ENCODE measurements around the gene GRHL3. TPM values are rescaled to one million over a fixed set of nuclear protein-coding genes. Genes with fewer than 3 reads are reported as not detected.

GRHL3 gene
- total and polyA plus RNA-seq, 2 donors (not counting 3 experiments of a cell fraction or from before 2014, with no cell fraction given): not detected

GRCh38 chr1:24392604-24392946 lies 73.4 kb downstream of the GRHL3 start:
- H3K4me2 ChIP-seq (ENCODE audit: insufficient read depth, low read length): no peak overlapping the region
- no peaks in the 10 kb centered on the region for H3K9me1 ChIP-seq (replicated peaks; ENCODE audit: control insufficient read depth, extremely low read depth, insufficient read depth, low read length)
- no peaks in the 10 kb centered on the region for H4K20me1 ChIP-seq (replicated peaks; ENCODE audit: control insufficient read depth, extremely low read depth, insufficient read depth, low read length)
- POLR2A ChIA-PET: interaction anchor here (0.6 to 1.9 kb wide), 3 partner anchors 23 to 191 kb away, joined by 6 read pairs; partner anchors contain the start of gene NIPAL3
- dilution Hi-C loops (cut with MboI; ENCODE audit: extremely low pct_ligation_motif_present, low sequenced_read_pairs) (no loop called here), intact Hi-C loops (cut with micrococcal nuclease) (loop anchor here (1.0 to 5.0 kb wide), 3 partner anchors 23 to 435 kb away; partner anchors contain the start of genes NIPAL3 and PNRC2)
- peaks cover 40% of the 10 kb centered on the region for H3K4me1 ChIP-seq (ENCODE audit: control insufficient read depth, extremely low read depth, insufficient read depth, low read length)
- no peaks in the 10 kb centered on the region for H3K9me3 ChIP-seq (replicated peaks; ENCODE audit: control insufficient read depth, insufficient read depth, low read length)
- H3K27me3 ChIP-seq (ENCODE audit: control insufficient read depth in 2 of 2, insufficient read depth in 2 of 2, low read length in 2 of 2): no peaks in the 10 kb centered on the region
- no peak for DNase-seq (ENCODE audit: low read depth, low spot score)
- BruUV-seq (replicated peaks): no TSS peak
- no peaks in the 10 kb centered on the region for H3K36me3 ChIP-seq (ENCODE audit: control insufficient read depth in 2 of 2, extremely low read depth in 1 of 2, insufficient read depth in 2 of 2, low read length in 2 of 2)
- no peak overlapping the region for H3K9ac ChIP-seq (replicated peaks; ENCODE audit: extremely low read depth, insufficient read depth, low read length)
- H3K4me3 ChIP-seq (replicated peaks in 1 of 3; ENCODE audit: insufficient read depth in 1 of 3, low read depth in 1 of 3, low read length in 3 of 3): no peak overlapping the region
- no peak for FAIRE-seq
- TF ChIP-seq FOS (IDR thresholded peaks at IDR 0.05; ENCODE audit: borderline replicate concordance, insufficient read depth, low read length): no peak
- TF ChIP-seq CTCF (IDR thresholded peaks at IDR 0.05; ENCODE audit: extremely low read depth in 1 of 2, insufficient read depth in 1 of 2, low read depth in 1 of 2, low read length in 2 of 2): peak in 1 of 2 donors; percentile 7
- no peak overlapping the region for H2AFZ ChIP-seq (ENCODE audit: low read depth, low read length)
- no peak overlapping the region for H3K27ac ChIP-seq (ENCODE audit: insufficient read depth, low read depth, low read length)
- CTCF ChIA-PET: interaction anchor here (0.6 to 6.7 kb wide), 43 partner anchors 8 to 773 kb away, joined by 3 to 736 read pairs (median 5); partner anchors contain the start of genes IFNLR1, MYOM3, NIPAL3 and STPG1
- H3K79me2 ChIP-seq (ENCODE audit: control insufficient read depth, insufficient read depth, low read length): no peaks in the 10 kb centered on the region

- no peaks in the 10 kb centered on the region for H3K27me3 ChIP-seq (ENCODE audit: control insufficient read depth in 2 of 2, insufficient read depth in 2 of 2, low read length in 2 of 2)
- DNase-seq (ENCODE audit: low read depth, low spot score) (peak; percentile 10), FAIRE-seq (no peak)
- dilution Hi-C loops (cut with MboI; ENCODE audit: extremely low pct_ligation_motif_present, low sequenced_read_pairs) (no loop called here), intact Hi-C loops (cut with micrococcal nuclease) (loop anchor here (1.0 to 5.0 kb wide), 3 partner anchors 22 to 436 kb away; partner anchors contain the start of genes NIPAL3 and PNRC2)
- TF ChIP-seq POLR2AphosphoS5 (IDR thresholded peaks at IDR 0.05; ENCODE audit: insufficient read depth, low read depth, low read length) (no peak), EZH2 (IDR thresholded peaks at IDR 0.05; ENCODE audit: borderline replicate concordance, low read depth, low read length, severe bottlenecking) (no peak), POLR2A (IDR thresholded peaks at IDR 0.05; ENCODE audit: low read depth, low read length) (no peak), CTCF (IDR thresholded peaks at IDR 0.05; ENCODE audit: extremely low read depth in 1 of 2, insufficient read depth in 1 of 2, low read depth in 1 of 2, low read length in 2 of 2) (no peak), FOS (IDR thresholded peaks at IDR 0.05; ENCODE audit: borderline replicate concordance, insufficient read depth, low read length) (no peak), GATA2 (IDR thresholded peaks at IDR 0.05; ENCODE audit: insufficient read depth, insufficient read length, low read depth, low read length) (no peak), MAX (IDR thresholded peaks at IDR 0.05; ENCODE audit: insufficient read depth, insufficient read length) (no peak), MYC (IDR thresholded peaks at IDR 0.05; ENCODE audit: low read depth, low read length) (no peak), JUN (IDR thresholded peaks at IDR 0.05; ENCODE audit: borderline replicate concordance, insufficient read depth, insufficient read length, low read depth) (no peak)
- H3K9ac ChIP-seq (replicated peaks; ENCODE audit: extremely low read depth, insufficient read depth, low read length): no peak overlapping the region
- no peak overlapping the region for H3K4me3 ChIP-seq (replicated peaks in 1 of 3; ENCODE audit: insufficient read depth in 1 of 3, low read depth in 1 of 3, low read length in 3 of 3)
- peaks cover 40% of the 10 kb centered on the region for H3K4me1 ChIP-seq (ENCODE audit: control insufficient read depth, extremely low read depth, insufficient read depth, low read length)
- H3K4me2 ChIP-seq (ENCODE audit: insufficient read depth, low read length): peak overlapping the region; percentile 5
- no TSS peak for BruUV-seq (replicated peaks)
- no peaks in the 10 kb centered on the region for H3K36me3 ChIP-seq (ENCODE audit: control insufficient read depth in 2 of 2, extremely low read depth in 1 of 2, insufficient read depth in 2 of 2, low read length in 2 of 2)
- no peaks in the 10 kb centered on the region for H3K9me1 ChIP-seq (replicated peaks; ENCODE audit: control insufficient read depth, extremely low read depth, insufficient read depth, low read length)
- no peak overlapping the region for H3K27ac ChIP-seq (ENCODE audit: insufficient read depth, low read depth, low read length)
- no peaks in the 10 kb centered on the region for H3K79me2 ChIP-seq (ENCODE audit: control insufficient read depth, insufficient read depth, low read length)
- CTCF ChIA-PET: interaction anchor here (0.6 to 6.7 kb wide), 41 partner anchors 7 to 772 kb away, joined by 3 to 736 read pairs (median 5); partner anchors contain the start of genes IFNLR1, NIPAL3 and STPG1
- H2AFZ ChIP-seq (ENCODE audit: low read depth, low read length): no peak overlapping the region
- POLR2A ChIA-PET: interaction anchor here (0.9 to 1.9 kb wide), 2 partner anchors 22 to 190 kb away, joined by 4 to 6 read pairs; partner anchors contain the start of gene NIPAL3
- no peaks in the 10 kb centered on the region for H3K9me3 ChIP-seq (replicated peaks; ENCODE audit: control insufficient read depth, insufficient read depth, low read length)
- no peaks in the 10 kb centered on the region for H4K20me1 ChIP-seq (replicated peaks; ENCODE audit: control insufficient read depth, extremely low read depth, insufficient read depth, low read length)
Observed at GRCh38 chr1:24392982-24393650, 74.0 kb downstream of the GRHL3 start.
